GM21825 (cell line): ENCODE results near the gene PRKRA.
A peak's percentile ranks its signal among the peaks of the same experiment; 100 is the strongest.
"Not testable (repeated sequence)": the region's sequence is repeated elsewhere in the genome, so short reads cannot be mapped to it uniquely, and the experiment has no call there.

Experiments used
- ATAC-seq: cut with Tn5 transposase; IDR thresholded peaks from one replicate; pipeline ENCODE4 v1.9.1; 2021; ENCODE audit warnings: mild to moderate bottlenecking, moderate library complexity; ENCODE audit not compliant: unreplicated experiment

The PRKRA gene

GRCh38 chr2:178469219-178469849 lies 18.4 kb upstream of the PRKRA start:
- ATAC-seq, result no peak

DNA sequence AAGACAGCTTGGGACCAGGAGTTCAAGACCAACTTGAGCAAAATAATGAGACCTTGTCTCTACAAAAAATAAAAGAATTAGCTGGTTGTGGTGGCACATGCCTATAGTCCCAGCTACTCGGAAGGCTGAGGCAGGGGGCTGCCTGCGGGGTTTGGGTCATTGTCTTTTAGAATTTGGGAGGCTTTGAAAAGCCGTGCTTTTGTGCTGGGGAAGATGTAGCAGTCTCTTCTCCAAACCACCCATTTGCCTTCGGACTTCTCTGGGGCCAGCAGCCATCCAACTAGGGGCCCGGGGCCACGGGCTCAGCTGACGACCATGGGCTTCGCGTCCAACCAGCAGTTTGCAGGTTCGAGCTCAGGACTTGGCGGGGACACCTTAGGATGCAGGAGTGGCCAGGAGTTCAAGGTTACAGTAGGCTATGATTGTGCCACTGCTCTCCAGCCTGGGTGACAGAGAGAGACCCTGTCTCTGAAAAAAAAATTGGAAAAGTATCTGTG lies 6.5 kb upstream of the PRKRA start:
- no peak for ATAC-seq

DNA sequence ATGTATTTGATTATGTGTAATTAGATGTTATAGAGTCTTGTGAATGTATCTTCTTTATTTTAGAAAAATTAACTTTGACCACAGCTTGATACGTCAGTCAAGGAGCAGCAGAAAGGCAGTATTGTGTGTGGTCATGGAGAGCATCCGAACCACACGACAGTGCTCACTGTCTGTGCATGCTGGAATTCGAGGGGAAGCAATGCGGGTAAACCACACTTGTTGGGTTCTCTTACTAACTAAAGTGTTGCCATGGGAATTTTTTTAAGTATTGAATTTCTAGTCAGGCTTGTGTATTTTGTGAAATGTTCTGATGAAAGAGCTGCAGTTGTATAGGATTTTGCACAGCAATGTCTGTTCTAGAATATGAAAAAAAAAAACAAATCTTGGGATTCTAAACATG lies 5.0 kb upstream of the PRKRA start:
- ATAC-seq, result no peak

- no peak for ATAC-seq
Observed at GRCh38 chr2:178452870-178453269, 1.9 kb upstream of the PRKRA start.

- no peak for ATAC-seq
Observed at GRCh38 chr2:178452334-178452733, 1.4 kb upstream of the PRKRA start.

DNA sequence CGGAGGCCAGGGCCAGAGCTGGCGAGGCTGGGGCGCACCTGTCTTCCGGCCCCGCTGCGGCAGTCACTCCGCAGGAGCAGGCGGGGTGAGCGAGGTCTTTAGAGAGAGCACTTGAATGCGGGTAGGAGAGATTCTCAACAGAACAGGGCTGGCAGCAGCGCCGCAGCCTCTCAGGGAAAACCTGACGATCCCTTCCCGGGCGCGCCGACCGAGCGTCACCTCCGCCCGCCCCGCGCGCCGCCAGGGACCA lies 526 bp downstream of the PRKRA start:
- ATAC-seq, result peak; percentile 42

- peak; percentile 4 for ATAC-seq
Observed at GRCh38 chr2:178449700-178450523, 1.1 kb downstream of the PRKRA start.

DNA sequence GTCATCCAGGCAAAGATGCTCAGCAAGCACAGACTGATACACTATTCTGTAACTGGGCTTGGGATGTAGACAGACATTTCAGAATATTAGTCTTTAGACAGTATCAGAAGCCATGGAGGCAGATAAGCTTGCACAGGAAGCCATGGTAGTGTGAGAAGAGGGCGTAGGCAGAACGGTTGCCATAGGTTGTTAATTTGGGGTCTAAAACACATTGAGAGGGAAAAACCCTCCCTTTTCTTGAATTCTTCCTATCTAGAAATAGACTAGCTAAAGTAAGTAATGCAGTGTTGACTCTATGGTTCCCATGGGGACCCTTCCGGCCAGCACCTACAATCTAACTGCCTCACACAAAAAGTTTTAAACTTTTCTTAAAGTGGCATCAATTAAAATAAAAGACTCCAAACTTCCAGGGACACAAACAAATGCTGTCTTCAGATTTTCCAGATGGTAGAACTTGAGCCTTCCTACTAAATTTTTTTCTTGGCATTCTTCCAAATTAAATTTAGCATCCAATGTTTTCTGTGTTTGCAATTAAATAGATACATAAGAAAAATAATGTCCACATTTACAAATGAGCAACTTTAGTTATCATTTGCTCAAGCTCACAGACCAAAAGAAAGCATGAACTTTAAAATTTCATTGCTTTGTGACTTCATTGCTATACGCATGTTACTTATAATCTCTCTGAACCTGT lies 1.9 kb downstream of the PRKRA start:
- ATAC-seq, result no peak

- no peak for ATAC-seq
Observed at GRCh38 chr2:178441426-178441825, 9.5 kb downstream of the PRKRA start.

DNA sequence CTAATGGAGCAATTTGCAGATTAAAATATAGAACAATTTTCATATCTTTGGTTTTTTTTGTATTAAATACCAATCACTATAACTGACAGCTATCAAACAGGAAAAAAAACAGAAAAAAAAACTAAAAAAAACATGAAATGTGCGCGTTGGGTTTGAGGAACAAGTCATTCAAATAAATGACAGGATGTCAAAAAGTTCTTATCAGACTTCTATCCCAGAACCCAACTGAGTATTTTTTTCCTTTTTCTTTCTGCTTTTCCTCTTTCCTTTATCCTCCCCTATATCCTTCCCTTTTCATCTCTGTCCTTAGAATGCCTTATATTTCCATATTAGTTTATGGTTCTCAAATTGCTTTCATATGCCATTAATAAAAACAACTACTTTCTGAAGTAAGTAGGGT lies 14.3 kb downstream of the PRKRA start:
- no peak for ATAC-seq

DNA sequence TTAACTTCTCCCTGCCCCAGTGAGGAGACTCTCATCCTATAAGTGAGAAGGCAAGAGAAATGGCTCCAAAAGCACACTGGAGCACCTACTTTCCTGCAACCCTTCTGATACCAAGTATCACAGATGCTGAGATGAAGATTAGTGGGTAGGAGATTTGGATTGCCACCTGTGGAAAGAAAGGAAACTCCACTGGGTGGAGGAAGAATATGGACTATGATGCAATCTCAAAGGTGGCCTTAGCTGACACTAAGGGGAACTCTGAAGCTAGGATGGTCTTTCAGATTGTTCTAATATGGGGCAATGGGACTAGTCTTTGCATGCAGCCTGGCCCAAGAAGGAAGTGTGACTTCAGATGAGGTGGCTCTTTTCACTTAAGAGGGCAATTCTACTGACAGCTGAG lies 21.6 kb downstream of the PRKRA start:
- no peak for ATAC-seq

DNA sequence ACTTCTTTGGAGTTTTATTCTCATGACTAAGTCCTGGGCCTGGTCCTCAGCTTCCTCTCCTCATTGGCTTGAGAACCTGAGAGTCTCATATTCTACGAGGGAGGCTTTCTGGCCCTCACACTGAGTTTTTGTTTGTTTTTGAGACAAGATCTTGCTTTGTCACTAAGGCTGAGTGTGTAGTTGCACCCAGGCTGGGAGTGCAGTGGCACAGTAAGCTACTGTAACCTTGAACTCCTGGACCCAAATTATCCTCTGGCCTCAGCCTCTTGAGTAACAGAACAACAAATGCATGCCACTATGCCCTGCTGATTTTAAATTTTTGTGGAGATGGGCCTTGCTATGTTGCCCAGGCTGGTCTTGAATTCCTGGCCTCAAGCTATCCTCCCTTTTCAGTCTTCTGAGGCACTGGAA lies 22.6 kb downstream of the PRKRA start:
- no peak for ATAC-seq

- ATAC-seq, result no peak
Observed at GRCh38 chr2:178427458-178427857, 23.5 kb downstream of the PRKRA start.

DNA sequence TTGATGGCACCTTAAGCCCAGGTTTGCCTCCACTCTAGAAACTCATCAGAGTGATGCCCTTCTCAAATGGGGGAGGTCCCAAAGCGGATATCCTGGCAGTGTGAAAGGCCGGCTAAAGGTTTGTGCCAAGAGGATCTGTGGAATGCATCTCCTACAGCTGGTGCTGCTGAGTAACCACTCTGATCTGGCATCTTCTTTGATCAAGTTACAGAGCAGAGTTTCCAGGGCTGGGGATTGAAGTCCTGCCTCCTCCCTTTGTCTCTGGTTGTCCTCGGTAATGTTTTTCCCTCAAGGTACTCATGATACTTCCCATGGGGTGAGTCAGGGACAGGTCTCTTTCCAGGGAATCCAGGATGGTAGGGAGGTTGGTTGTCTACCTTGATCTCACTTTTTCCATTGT lies 24.6 kb downstream of the PRKRA start:
- no peak for ATAC-seq

DNA sequence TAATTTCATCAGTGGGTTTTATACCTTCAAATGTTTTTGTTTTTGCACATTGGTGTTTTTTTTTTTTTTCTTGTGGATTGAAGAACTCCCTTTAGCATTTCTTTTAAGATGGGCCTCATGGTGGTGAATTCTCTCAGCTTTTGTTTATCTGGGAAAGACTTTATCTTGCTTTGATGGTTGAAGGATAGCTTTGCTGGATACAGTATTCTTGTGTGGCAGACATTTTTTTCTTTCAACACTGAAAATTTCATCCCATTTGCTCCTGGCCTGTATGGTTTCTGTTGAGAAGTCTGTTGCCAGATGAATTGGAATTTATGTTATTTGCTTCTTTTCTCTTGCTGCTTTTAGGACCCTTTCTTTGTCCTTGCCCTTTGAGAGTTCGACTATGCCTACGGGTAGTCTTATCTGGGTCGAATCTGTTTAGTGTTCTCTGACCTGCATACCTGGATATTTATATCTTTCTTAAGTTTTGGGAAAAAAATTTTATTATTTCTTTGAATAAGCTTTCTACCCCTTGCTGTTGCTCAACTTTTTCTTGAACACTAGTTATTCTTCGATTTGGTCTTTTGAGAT lies 25.6 kb downstream of the PRKRA start:
- no peak for ATAC-seq

DNA sequence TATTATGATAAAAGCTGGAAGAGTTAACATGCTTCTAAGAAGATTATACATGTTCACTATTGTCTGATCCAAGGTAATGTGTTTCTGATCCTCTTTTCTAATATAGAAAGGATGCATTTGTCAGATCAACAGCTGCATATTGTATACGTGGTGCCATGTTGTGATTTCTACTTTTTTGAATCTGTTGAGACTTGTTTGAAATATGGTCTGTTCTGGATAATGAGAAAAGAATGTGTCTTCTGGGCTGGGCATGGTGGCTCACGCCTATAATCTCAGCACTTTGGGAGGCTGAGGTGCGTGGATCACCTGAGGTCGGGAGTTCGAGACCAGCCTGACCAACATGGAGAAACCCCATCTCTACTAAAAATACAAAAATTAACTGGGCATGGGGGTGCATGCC lies 27.2 kb downstream of the PRKRA start:
- not testable (repeated sequence) for ATAC-seq

DNA sequence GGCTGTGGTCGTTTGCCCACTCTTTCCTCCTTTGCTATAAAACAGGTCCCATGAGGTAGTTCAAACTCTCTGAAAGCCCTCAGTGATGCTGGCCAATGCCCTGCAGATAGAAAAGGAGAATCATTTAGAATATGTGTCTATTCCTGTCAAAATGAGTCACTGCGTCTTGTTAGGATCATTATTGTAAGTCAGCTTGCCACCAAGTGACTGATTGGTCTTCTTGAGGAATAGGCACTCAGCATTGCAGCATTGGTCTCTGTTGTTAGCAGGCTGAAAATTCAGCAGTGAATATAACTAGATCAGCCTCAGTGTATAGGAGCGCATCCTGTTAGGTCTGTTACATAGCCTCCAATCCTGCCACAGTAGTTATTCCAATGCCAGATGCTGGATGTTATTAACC lies 28.9 kb downstream of the PRKRA start:
- ATAC-seq, result no peak

- ATAC-seq, result no peak
Observed at GRCh38 chr2:178420463-178420999, 30.4 kb downstream of the PRKRA start.

DNA sequence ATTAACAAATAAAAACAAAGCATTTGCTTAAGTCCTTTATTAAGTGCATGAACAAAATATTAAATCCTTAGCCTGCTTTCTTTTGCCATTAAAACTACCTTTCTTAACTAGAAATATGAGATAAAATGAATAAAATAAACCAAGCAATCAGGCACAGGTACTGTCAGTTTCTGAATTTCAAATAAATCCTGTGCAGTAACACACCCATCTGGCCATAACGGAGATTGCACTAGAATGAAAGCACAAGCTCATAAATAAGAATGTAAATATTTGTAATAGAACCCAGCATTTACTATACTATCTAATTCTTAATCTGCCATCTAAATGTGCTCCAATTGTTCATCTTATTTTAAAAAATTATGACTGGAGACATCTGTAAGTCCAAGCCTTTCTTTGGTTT lies 31.9 kb downstream of the PRKRA start:
- no peak for ATAC-seq

GRCh38 chr2:178418426-178418825 lies 32.5 kb downstream of the PRKRA start:
- ATAC-seq, result no peak

DNA sequence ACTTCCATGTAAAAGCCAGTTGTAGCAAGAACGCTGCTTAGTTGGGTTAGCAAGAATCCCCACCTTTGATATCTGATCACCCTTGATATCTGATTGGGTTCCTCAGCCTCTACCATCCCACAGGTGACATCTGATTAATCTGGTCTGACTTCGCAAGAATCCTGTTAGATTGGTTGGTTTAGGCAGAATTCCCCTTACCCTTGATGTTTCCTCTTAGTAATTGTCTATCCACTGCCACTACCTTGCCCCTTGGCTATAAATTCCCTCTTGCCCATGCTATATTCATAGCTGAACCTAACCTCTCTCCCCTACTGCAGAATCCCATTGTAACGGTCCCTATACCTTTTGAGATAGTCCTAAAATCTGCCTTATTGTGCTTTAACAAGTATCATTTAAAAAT lies 33.1 kb downstream of the PRKRA start:
- no peak for ATAC-seq

GRCh38 chr2:178415979-178416378 lies 35.0 kb downstream of the PRKRA start:
- ATAC-seq, result no peak
